Measurements from ENCODE around the gene SSRP1.
"Not testable (repeated sequence)": the region's sequence is repeated elsewhere in the genome, so short reads cannot be mapped to it uniquely, and the experiment has no call there.

DNA sequence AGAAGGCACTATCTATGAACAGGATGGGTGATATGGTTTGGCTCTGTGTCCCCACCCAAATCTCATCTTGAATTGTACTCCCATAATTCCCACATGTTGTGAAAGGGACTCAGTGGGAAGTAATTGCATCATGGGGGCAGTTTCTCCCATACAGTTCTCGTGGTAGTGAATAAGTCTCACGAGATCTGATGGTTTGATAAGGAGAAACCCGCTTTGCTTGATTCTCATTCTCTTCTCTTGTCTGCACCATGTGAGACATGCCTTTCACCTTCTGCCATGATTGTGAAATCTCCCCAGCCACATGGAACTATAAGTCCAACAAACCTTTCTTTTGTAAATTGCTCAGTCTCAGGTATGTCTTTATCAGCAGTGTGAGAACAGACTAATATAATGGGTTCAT lies 39.5 kb downstream of the SSRP1 start:
- TF ChIP-seq, protein P1, sequence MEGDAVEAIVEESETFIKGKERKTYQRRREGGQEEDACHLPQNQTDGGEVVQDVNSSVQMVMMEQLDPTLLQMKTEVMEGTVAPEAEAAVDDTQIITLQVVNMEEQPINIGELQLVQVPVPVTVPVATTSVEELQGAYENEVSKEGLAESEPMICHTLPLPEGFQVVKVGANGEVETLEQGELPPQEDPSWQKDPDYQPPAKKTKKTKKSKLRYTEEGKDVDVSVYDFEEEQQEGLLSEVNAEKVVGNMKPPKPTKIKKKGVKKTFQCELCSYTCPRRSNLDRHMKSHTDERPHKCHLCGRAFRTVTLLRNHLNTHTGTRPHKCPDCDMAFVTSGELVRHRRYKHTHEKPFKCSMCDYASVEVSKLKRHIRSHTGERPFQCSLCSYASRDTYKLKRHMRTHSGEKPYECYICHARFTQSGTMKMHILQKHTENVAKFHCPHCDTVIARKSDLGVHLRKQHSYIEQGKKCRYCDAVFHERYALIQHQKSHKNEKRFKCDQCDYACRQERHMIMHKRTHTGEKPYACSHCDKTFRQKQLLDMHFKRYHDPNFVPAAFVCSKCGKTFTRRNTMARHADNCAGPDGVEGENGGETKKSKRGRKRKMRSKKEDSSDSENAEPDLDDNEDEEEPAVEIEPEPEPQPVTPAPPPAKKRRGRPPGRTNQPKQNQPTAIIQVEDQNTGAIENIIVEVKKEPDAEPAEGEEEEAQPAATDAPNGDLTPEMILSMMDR (IDR thresholded peaks at IDR 0.05), result not testable (repeated sequence)
- not testable (repeated sequence) for TF ChIP-seq SREBF2 (IDR thresholded peaks at IDR 0.05); CBX2 (IDR thresholded peaks at IDR 0.05; ENCODE audit: borderline replicate concordance, low read depth); CHD2 (IDR thresholded peaks at IDR 0.05; ENCODE audit: low read length, partially characterized antibody); EP300 (IDR thresholded peaks at IDR 0.05); BHLHE40 (IDR thresholded peaks at IDR 0.05; ENCODE audit: low read depth, low read length); POLR2A (IDR thresholded peaks at IDR 0.05; ENCODE audit: low read length); TP53 (CRISPR knock-in tag; IDR thresholded peaks at IDR 0.05)
- TF ChIP-seq, protein P2, sequence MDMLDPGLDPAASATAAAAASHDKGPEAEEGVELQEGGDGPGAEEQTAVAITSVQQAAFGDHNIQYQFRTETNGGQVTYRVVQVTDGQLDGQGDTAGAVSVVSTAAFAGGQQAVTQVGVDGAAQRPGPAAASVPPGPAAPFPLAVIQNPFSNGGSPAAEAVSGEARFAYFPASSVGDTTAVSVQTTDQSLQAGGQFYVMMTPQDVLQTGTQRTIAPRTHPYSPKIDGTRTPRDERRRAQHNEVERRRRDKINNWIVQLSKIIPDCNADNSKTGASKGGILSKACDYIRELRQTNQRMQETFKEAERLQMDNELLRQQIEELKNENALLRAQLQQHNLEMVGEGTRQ (IDR thresholded peaks at IDR 0.05), result not testable (repeated sequence)
- TF ChIP-seq, protein P3, sequence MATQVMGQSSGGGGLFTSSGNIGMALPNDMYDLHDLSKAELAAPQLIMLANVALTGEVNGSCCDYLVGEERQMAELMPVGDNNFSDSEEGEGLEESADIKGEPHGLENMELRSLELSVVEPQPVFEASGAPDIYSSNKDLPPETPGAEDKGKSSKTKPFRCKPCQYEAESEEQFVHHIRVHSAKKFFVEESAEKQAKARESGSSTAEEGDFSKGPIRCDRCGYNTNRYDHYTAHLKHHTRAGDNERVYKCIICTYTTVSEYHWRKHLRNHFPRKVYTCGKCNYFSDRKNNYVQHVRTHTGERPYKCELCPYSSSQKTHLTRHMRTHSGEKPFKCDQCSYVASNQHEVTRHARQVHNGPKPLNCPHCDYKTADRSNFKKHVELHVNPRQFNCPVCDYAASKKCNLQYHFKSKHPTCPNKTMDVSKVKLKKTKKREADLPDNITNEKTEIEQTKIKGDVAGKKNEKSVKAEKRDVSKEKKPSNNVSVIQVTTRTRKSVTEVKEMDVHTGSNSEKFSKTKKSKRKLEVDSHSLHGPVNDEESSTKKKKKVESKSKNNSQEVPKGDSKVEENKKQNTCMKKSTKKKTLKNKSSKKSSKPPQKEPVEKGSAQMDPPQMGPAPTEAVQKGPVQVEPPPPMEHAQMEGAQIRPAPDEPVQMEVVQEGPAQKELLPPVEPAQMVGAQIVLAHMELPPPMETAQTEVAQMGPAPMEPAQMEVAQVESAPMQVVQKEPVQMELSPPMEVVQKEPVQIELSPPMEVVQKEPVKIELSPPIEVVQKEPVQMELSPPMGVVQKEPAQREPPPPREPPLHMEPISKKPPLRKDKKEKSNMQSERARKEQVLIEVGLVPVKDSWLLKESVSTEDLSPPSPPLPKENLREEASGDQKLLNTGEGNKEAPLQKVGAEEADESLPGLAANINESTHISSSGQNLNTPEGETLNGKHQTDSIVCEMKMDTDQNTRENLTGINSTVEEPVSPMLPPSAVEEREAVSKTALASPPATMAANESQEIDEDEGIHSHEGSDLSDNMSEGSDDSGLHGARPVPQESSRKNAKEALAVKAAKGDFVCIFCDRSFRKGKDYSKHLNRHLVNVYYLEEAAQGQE (IDR thresholded peaks at IDR 0.05), result not testable (repeated sequence)

All from A549 (cell line).